GM19351 (cell line): ENCODE measurements around the gene KRT15.
A peak's percentile ranks its signal among the peaks of the same experiment; 100 is the strongest.

Experiments used
- ATAC-seq: cut with Tn5 transposase; IDR thresholded peaks from one replicate; pipeline ENCODE4 v1.9.1; 2021; ENCODE audit warnings: mild to moderate bottlenecking, moderate library complexity; ENCODE audit not compliant: unreplicated experiment

The KRT15 gene

GRCh38 chr17:41505809-41506767 is 12.6 kb downstream of the KRT15 start:
- no peak for ATAC-seq

DNA sequence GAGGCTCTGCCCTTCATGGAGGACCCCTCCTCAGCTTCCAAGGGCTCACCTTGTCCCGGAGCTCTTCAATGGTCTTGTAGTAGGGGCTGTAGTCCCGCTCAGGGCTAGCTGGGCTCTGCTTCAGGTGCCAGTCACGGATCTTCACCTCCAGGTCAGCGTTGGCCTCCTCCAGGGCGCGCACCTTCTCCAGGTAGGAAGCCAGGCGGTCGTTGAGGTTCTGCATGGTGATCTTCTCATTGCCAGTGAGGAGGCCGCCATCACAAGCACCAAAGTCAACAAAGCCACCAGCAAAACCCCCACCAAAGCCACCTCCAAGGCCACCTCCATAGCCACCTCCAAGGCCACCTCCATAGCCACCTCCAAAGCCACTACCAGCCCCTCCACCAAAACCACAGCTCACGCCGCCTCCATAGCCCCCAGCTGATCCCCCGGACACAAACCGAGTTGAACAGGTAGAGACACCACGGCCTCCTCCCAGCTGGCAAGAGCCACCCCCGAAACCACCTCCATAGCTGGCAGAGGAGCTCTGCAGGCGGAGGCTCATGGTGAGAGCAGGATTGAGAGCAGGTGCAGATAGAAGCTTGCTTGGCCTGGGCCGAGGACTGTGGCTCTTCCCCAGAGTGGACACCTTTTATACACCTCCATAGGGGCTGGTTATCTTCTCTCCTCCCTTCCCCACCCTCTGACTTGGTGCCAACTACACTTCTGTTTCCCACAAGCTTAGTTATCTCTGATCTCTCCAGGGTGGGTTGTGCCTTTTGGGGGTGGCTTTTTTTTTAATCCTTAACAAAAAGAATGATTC is 13.5 kb downstream of the KRT15 start, which contains the start of gene KRT13:
Gene KRT13 (minus strand): TSS at position 606 of the 802 bp plus-strand sequence. CDS start 62 bp downstream, at position 544.
- no peak for ATAC-seq

DNA sequence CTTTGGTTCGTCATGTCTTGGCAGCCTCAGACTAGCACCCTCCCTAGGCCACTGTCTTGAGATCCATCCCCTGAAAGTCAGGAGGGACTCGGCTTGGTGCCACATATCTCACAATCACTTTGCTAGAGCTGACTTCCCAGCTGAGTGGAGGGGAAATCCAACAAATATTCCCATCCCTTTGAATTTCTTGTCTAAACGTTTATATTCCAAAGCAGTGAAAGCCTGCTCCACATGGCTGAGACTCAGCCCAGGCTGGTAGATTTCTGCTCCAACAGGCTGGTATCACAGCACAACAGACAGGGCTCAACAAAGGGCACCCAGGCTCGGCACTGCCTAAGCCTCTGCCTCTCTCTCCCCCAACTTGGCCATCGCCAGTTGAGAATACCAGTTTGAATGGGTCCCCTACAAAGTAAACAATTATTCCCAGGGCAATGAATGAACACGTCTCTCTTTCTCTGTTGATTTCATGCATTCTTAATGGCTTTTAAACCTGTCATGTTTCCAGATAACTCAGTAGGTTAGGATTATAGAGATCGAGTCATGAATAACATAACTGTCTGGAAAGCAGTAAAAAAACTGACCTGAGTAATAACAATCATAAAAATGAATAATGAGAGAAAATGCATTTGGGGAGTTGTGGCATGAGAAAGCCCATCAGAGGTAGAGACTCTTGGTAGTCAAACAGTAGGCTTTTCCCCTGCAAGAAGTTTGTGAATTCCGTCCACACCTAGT is 14.3 kb downstream of the KRT15 start:
- no peak for ATAC-seq

DNA sequence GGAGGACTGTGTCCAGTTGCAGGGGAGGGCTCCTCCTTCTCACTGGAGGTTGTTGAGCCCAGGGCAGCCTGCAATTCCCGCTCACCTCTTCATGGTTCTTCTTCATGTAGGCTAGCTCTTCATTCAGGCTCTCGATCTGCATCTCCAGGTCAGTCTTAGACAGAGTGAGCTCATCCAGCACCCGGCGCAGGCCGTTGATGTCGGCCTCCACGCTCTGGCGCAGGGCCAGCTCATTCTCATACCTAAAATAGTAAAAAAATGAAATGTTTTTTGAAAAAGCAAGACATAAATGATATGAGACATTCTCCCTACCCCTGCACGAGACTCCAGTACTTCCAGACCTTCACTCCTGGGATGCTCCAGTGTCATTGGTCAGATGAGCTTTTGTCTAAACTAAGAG is 15.5 kb downstream of the KRT15 start:
- no peak for ATAC-seq

GRCh38 chr17:41500131-41500911 is 18.4 kb downstream of the KRT15 start:
- ATAC-seq: no peak

DNA sequence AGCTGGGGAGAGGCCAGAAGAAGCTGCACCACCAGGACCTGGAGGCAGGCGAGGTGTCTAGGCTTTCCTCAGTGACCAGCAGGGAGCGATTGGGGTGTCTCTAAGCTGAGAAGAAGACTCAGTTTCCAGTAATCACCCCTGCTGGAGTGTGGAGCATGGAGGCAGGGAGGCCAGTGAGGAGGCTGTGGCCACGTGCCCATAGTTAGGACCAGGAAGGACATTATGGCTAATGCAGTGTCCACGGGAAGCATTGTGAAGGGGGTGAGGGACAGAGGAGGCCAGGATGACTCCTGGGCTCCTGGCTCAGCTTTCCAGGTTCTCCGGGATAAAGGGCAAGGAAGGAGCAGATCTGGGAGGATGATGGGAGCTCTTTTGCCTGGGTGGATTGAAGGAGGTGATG is 19.0 kb downstream of the KRT15 start:
- ATAC-seq: no peak

- ATAC-seq: no peak
Measured at GRCh38 chr17:41498276-41498675, 20.4 kb downstream of the KRT15 start.

DNA sequence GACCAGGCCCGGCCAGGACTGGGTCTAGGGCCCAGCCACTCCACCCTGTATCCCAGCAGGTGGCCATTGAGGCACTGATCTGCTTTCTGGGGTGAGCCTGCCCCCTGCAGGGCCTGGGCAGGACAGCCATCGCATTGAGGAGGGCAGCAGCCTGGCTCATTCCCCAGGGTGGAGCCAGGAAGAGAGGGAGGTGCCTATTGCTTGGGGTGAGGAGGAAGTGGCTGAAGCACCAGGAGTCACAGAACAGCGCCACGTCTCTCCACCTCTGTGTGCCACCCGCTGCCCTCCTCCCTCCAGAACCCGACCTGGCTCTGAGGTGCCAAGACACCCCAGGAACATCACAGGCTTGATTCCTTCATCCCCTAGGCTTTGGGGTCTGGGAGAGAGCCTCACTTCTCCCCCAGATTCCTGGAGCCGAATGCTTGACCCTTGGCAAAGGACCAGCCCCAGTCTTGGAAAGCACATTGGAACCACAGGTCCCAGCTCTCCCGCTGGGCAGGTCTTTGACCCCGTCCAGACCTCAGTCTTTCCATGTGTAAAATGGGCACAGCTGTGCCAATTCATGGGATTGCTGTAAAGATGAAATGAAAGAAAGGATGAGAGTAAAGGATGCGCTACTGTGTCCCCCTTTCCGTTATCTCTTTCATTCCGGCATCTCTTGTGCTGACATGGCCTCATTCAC is 21.7 kb downstream of the KRT15 start:
- peak; percentile 88 for ATAC-seq

DNA sequence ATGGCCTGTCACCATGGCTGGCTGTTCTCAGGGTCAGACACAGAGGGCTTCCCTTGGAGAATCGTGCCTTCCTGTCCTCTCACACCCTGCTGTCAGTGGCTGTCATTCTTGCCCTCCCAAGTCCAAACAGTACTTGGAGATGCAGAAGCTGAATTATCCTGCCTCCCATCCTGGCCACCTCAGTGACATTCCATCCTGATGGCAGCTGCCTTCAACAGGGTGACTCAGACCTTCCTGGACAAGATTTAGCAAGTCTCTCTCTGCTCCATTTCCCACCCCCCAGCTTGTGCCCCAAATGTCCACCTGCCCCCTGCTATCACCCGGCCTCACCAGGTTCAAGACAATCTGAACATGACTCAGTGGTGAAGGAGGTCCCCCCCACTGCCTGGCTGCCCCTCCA is 24.2 kb downstream of the KRT15 start:
- ATAC-seq: no peak

GRCh38 chr17:41492771-41493170 is 25.9 kb downstream of the KRT15 start:
- ATAC-seq: no peak

- ATAC-seq: no peak
Measured at GRCh38 chr17:41492351-41492750, 26.3 kb downstream of the KRT15 start.

DNA sequence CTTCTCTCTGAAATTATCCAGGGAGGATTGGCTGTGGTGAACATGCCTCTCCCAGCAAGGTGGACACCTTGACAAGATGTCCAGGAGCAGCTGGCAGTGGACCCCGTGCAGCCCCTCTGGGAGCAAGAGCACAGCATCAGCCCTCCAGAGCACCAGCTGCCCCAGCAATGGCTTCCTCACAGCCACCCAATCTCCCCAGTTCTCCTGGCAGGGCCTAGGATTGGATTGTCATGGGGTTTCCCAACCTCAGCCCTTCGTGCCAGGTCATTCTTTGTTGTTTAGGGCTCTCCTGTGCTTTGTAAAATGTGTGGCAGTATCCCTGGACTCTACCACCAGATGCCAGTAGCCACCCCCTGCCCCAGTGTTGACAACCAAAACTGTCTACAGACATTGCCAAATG is 27.2 kb downstream of the KRT15 start:
- ATAC-seq: no peak

DNA sequence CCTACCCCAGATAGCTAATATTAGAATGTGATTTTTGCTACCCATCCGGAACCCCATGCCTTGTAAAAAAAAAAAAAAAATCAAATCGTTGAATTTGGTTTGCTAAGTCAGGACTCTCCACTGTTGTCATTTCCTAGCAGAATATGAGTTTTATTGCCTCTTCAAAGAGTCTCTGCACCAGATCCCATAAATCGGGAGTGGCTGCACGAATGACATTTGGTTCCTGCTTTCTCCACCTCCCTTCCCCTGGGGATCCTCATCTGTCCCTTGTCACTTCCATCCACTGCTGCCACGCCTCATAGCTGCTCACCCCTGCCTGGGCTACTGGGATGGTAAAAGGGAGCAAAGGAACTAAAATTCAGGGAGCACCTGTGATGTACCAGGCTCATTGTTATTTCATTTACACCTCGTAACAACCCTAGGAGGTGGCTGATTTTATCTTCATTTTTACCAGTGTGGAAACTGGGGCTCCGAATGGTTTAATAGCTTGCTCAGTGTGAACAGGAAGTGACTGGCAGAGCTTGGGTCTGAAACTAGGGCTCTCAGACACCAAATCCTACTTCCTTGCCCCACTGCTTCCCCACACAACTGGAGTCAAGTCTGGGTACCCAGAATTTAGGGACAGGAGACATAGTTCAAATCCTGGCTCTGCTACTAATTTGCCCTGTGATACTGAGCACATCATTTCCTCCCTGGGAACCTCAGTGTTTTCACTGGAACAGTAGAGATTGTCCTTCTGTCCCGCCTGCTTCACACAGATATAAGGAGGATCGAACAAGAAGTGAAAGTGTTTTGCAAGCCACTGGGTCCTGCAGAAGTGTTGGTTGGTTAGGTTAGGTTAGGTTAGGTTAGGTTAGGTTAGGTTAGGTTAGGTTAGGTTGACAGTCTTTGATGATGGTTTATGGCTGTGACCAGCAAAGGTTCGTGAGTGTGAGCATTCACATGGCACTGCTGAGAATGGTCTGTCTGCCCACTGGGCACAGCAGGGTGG is 28.4 kb downstream of the KRT15 start:
- ATAC-seq: no peak

- no peak for ATAC-seq
Measured at GRCh38 chr17:41489531-41489930, 29.2 kb downstream of the KRT15 start, which contains the start of gene KRT36. Gene KRT36, minus strand, starts transcription at chr17:41489910. Its CDS starts 46 bp downstream, at chr17:41489864.

DNA sequence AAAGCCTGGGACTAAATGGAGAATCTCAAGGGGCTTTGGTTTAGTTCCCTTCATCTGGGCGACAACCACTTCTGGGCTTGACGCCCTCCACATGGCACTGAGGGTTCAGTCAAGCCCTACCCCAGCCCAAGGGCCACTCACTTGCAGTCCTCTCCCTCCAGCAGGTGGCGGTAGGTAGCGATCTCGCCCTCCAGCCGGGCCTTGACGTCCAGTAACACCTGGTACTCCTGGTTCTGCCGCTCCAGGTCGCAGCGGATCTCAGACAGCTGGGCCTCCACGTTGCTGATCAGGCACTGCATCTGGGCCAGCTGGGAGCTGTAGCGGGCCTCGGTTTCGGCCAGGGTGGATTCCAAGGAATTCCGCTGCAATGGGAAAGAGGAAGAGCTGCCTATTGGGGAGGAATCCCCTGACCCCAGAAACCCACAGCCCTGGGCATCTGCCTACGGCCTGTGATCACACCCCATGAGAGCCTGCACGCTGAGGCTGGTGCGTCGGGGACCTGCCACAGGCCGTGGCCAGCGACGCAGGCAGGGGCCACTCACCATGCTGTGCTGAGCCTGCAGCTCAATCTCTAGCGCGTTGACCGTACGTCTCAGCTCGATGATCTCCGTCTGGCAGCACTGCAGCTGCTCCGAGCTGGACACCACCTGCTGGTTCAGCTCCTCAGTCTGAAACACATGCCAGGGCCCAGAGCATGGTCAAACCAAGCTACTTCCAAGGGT is 31.7 kb downstream of the KRT15 start:
- no peak for ATAC-seq

- ATAC-seq: no peak
Measured at GRCh38 chr17:41486316-41486715, 32.4 kb downstream of the KRT15 start.
